Naive thymus-derived CD4-positive, alpha-beta T cell (primary cell): ENCODE results near the gene ARHGEF7. TPM values are rescaled to one million over a fixed set of nuclear protein-coding genes. Genes with fewer than 3 reads are reported as not detected.

Source experiments
- ATAC-seq: fragments of 150-1000 bp; cut with Tn5 transposase; 2 replicates; pipeline ENCODE4 v1.10.0; 2021; ENCODE audit warnings: mild to moderate bottlenecking, moderate library complexity
- CTCF ChIA-PET: fragments of 350-600 bp; sonication (Branson Sonifier 250); formaldehyde crosslinking; loops from one replicate; lab custom pipeline; 2021; ENCODE audit warnings: antibody characterized with exemption; lab: Charles Lee
- POLR2A ChIA-PET: fragments of 350-600 bp; sonication (Branson Sonifier 250); formaldehyde crosslinking; loops from one replicate; lab custom pipeline; 2021; ENCODE audit warnings: antibody characterized with exemption, inconsistent platforms; lab: Charles Lee
- DNase-seq, 9 donors: peaks; one replicate each; pipeline versions ENCODE4 v3.0.0 to v3.0.0-alpha.2; 2020 to 2022; ENCODE audit warnings: mixed read lengths in 1 of 9
- H3K27ac ChIP-seq: one replicate; pipeline ENCODE4 v1.7.0; 2013; ENCODE audit warnings: mild to moderate bottlenecking, low read depth, low read length, moderate library complexity
- H3K27me3 ChIP-seq, 2 donors: one replicate each; pipeline ENCODE4 v1.7.0; 2013; ENCODE audit warnings: low read length in 2 of 2, mild to moderate bottlenecking in 2 of 2, moderate library complexity in 2 of 2; ENCODE audit not compliant: control insufficient read depth in 2 of 2, insufficient read depth in 2 of 2
- H3K36me3 ChIP-seq, 3 experiments: 1 replicate in 2 of 3; 2 replicates in 1 of 3; pipeline ENCODE4 v1.7.0; 2013; ENCODE audit warnings: low read length in 3 of 3, mild to moderate bottlenecking in 3 of 3, moderate library complexity in 1 of 3; ENCODE audit not compliant: insufficient read depth in 3 of 3, control insufficient read depth in 2 of 3
- H3K4me1 ChIP-seq, 2 donors: one replicate each; pipeline ENCODE4 v1.7.0; 2013; ENCODE audit warnings: low read length in 2 of 2, mild to moderate bottlenecking in 2 of 2, moderate library complexity in 1 of 2; ENCODE audit not compliant: control insufficient read depth in 2 of 2, insufficient read depth in 2 of 2
- H3K4me3 ChIP-seq: 2 replicates; pipeline ENCODE4 v1.7.0; 2013; ENCODE audit warnings: mild to moderate bottlenecking, low read length
- H3K9me3 ChIP-seq, 3 experiments: 1 replicate in 2 of 3; 2 replicates in 1 of 3; pipeline ENCODE4 v1.7.0; 2013; ENCODE audit warnings: low read length in 3 of 3; ENCODE audit not compliant: control insufficient read depth in 2 of 3
- H3K27ac Mint-ChIP-seq, 9 donors: one replicate each; pipeline ENCODE4 v1.8.0; 2020 to 2022; ENCODE audit warnings: mixed read lengths in 9 of 9, mild to moderate bottlenecking in 8 of 9, moderate library complexity in 5 of 9, inconsistent platforms in 2 of 9
- H3K27me3 Mint-ChIP-seq, 5 donors: one replicate each; pipeline ENCODE4 v1.8.0; 2021 to 2022; ENCODE audit warnings: mixed read lengths in 5 of 5, mild to moderate bottlenecking in 1 of 5
- H3K36me3 Mint-ChIP-seq, 5 donors: one replicate each; pipeline ENCODE4 v1.8.0; 2020 to 2022; ENCODE audit warnings: mixed read lengths in 5 of 5, mild to moderate bottlenecking in 3 of 5, inconsistent platforms in 1 of 5
- H3K4me1 Mint-ChIP-seq, 7 donors: one replicate each; pipeline ENCODE4 v1.8.0; 2020 to 2022; ENCODE audit warnings: mixed read lengths in 7 of 7, mild to moderate bottlenecking in 3 of 7, inconsistent platforms in 1 of 7
- H3K4me3 Mint-ChIP-seq, 10 donors: one replicate each; pipeline ENCODE4 v1.8.0; 2020 to 2022; ENCODE audit warnings: mild to moderate bottlenecking in 10 of 10, mixed read lengths in 10 of 10, moderate library complexity in 6 of 10, inconsistent platforms in 2 of 10
- H3K9me3 Mint-ChIP-seq, 11 donors: one replicate each; pipeline ENCODE4 v1.8.0; 2020 to 2022; ENCODE audit warnings: mixed read lengths in 11 of 11, mild to moderate bottlenecking in 4 of 11, inconsistent platforms in 1 of 11, moderate library complexity in 1 of 11
- intact Hi-C, 2 donors: fragments of 100-400 bp; cut with micrococcal nuclease; formaldehyde crosslinking; loops; one replicate each; pipeline ENCODE4 v1.15.1; 2023
- polyA plus RNA-seq, 2 donors: library from polyadenylated mRNA; unstranded; fragments of 300-500 nt; fragmentation: Illumina TruSeq; gene quantifications; one replicate each; pipeline ENCODE4 v1.2.3, GENCODE V29; 2021
- total RNA-seq, 6 experiments: library from RNA in 5 of 6; stranded (reverse) in 5 of 6; gene quantifications; 1 replicate in 5 of 6; 2 replicates in 1 of 6; pipeline ENCODE4 v1.2.3 and lab custom pipeline; 2021 to 2026

The ARHGEF7 gene
- total and polyA plus RNA-seq, 7 experiments from 2014 or later: 10.0 to 84.0 (median 76.7) TPM

DNA sequence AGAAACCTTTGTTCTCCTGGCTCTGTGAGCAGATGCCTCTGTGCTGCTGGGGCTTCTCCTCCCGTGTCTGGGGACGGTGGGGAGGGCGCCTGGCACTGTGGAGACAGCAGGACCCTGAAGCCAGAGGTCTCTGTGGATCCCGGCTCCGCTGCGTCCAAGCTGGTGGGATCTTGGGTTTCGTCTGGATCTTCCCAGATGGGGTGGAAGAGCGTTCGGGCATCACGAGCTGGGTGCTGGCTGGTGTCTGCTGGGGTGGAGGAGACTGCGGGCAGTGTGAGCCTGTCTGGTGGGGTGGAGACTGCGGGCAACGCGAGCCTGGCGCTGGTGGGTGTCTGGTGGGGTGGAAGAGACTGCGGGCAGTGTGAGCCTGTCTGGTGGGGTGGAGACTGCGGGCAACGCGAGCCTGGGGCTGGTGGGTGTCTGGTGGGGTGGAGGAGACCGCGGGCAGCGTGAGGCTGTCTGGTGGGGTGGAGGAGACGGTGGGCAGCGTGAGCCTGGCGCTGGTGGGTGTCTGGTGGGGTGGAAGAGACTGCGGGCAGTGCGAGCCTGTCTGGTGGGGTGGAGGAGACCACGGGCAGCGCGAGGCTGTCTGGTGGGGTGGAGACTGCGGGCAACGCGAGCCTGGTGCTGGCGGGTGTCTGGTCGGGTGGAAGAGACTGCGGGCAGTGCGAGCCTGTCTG, 211.0 kb downstream of the ARHGEF7 start:
- no peaks in the 10 kb centered on the region for H3K4me1 ChIP-seq
- no peak overlapping the region for H3K4me3 Mint-ChIP-seq
- H3K27ac Mint-ChIP-seq: peak overlapping the region in 1 of 9 donors; percentile 3

DNA sequence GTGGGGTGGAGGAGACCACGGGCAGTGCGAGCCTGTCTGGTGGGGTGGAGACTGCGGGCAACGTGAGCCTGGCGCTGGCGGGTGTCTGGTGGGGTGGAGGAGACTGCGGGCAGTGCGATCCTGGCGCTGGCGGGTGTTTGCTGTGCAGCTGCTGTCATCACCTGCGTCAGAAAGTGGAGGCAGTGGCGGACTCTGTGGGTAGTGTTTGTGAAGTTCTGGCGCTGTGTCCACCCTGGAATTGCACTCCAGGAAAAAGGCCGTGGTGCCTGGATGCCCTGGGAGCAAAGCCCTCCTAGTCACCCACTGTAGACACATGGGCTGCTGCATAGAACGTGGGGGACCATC, 211.5 kb downstream of the ARHGEF7 start:
- H3K27ac ChIP-seq: no peak overlapping the region
- peaks cover 0 to 1% (median 0%) of the 10 kb centered on the region in 11 donors for H3K9me3 Mint-ChIP-seq
- peaks cover 0 to 17% (median 5%) of the 10 kb centered on the region in 5 donors for H3K36me3 Mint-ChIP-seq
- peaks cover 0 to 13% (median 5%) of the 10 kb centered on the region in 7 donors for H3K4me1 Mint-ChIP-seq
- H3K36me3 ChIP-seq: no peaks in the 10 kb centered on the region
- H3K27ac Mint-ChIP-seq: peak overlapping the region in 1 of 9 donors; percentile 59
- no peaks in the 10 kb centered on the region for H3K27me3 ChIP-seq
- H3K4me3 ChIP-seq: no peak overlapping the region
- no peaks in the 10 kb centered on the region for H3K27me3 Mint-ChIP-seq
- DNase-seq: no peak
- no peak for ATAC-seq
- ChIA-PET CTCF (no interaction called here), POLR2A (no interaction called here)
- no peak overlapping the region for H3K4me3 Mint-ChIP-seq
- intact Hi-C loops: no loop called here
- no peaks in the 10 kb centered on the region for H3K9me3 ChIP-seq
- no peaks in the 10 kb centered on the region for H3K4me1 ChIP-seq

More for the DNA sequence above, 211.0 kb downstream of the ARHGEF7 start:
- Mint-ChIP-seq H3K4me1 (peaks cover 0 to 13% (median 5%) of the 10 kb centered on the region in 7 donors), H3K9me3 (peaks cover 0 to 1% (median 0%) of the 10 kb centered on the region in 11 donors), H3K27me3 (no peaks in the 10 kb centered on the region), H3K36me3 (peaks cover 0 to 16% (median 5%) of the 10 kb centered on the region in 5 donors)
- ChIA-PET POLR2A (no interaction called here), CTCF (no interaction called here)
- Histone ChIP-seq H3K9me3 (no peaks in the 10 kb centered on the region), H3K27me3 (no peaks in the 10 kb centered on the region), H3K27ac (no peak overlapping the region), H3K36me3 (no peaks in the 10 kb centered on the region), H3K4me3 (no peak overlapping the region)
- intact Hi-C loops: no loop called here
- ATAC-seq: no peak
- no peak for DNase-seq

DNA sequence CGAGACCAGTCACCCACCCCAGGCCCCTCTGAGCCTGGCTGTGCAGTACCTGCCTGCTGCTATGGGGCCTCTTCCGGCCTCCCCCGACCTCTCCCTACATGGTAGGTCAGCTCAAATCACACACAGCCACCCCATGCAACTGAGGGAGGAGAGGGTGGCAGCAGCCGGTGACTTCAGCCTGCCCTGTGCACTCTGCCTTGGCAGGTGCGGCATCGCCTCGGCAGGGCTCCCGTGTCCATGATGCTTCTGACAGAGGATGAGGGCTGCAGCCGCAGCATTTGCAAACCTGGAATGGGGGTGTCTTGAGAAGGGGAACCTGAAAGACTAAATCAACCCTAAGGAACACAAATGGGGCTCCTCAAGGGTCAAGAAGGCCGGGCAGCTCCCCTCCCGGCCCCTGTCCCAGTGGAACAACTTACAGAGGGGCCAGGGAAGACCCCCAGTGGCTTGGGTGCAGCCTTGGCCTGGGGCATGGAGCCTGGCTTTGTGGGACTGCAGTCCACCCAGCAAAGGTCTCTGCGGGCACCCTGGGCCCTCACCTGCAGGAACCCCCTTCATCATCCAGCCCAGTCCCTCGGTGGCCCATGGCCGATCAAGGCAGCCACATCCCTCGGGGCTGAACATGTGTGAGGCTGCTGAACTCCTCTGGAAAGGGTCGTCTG, 212.0 kb downstream of the ARHGEF7 start:
- ATAC-seq: no peak
- Mint-ChIP-seq H3K27me3 (no peaks in the 10 kb centered on the region), H3K4me3 (no peak overlapping the region), H3K36me3 (peaks cover 0 to 21% (median 7%) of the 10 kb centered on the region in 5 donors), H3K27ac (no peak overlapping the region), H3K9me3 (peaks cover 0 to 4% (median 0%) of the 10 kb centered on the region in 11 donors), H3K4me1 (peaks cover 0 to 13% (median 5%) of the 10 kb centered on the region in 7 donors)
- no peaks in the 10 kb centered on the region for H3K9me3 ChIP-seq
- H3K4me1 ChIP-seq: no peaks in the 10 kb centered on the region
- H3K27me3 ChIP-seq: no peaks in the 10 kb centered on the region
- H3K27ac ChIP-seq: no peak overlapping the region
- H3K36me3 ChIP-seq: no peaks in the 10 kb centered on the region
- DNase-seq: no peak
- intact Hi-C loops: no loop called here
- H3K4me3 ChIP-seq: no peak overlapping the region
- ChIA-PET CTCF (no interaction called here), POLR2A (no interaction called here)

DNA sequence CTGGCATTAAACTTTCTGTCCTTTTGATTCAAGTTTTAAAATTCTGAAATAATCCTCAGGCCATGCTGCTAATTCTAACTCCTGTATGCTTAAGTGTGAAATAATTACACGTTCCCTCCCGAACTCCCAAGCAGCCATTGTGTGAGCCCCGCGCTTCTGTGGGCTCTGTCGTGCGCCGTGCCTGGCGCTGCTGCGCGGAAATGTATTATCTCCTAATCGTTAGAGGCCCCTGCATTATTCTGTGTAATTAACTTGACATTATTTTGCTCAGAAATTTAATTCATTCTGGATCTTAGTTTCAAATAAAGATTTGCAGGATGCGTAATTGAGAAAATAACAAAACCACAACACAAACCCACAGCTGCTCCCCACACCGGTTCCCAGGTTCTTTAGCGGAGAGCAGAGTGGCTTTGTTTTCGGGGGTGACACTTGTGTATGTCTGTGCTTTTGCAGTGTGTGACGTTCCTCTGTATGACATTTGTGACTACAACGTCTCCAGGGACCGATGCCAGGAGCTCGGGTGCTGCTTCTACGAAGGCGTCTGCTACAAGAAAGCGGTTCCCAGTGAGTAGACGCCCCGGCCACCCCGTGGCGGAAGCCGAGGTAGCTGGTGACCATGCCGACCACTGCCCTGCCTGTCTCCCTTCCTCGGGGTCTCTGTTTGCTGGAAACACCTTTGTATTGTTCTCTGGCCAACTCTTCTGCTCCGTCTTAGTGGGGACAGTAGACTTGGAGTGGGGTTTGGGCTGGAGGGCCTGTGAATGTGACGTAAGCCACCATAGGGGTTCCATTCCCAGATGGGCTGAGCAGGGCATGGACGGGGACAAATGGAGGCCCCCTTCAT, 212.8 kb downstream of the ARHGEF7 start:
- Histone ChIP-seq H3K36me3 (no peaks in the 10 kb centered on the region), H3K4me3 (no peak overlapping the region), H3K27ac (no peak overlapping the region), H3K4me1 (no peaks in the 10 kb centered on the region), H3K27me3 (no peaks in the 10 kb centered on the region), H3K9me3 (no peaks in the 10 kb centered on the region)
- peaks cover 0 to 10% (median 1%) of the 10 kb centered on the region in 11 donors for H3K9me3 Mint-ChIP-seq
- H3K27ac Mint-ChIP-seq: no peak overlapping the region
- DNase-seq (no peak), ATAC-seq (no peak)
- peaks cover under 1 to 27% (median 13%) of the 10 kb centered on the region in 5 donors for H3K36me3 Mint-ChIP-seq
- no peak overlapping the region for H3K4me3 Mint-ChIP-seq
- intact Hi-C loops: no loop called here
- no peaks in the 10 kb centered on the region for H3K27me3 Mint-ChIP-seq
- H3K4me1 Mint-ChIP-seq: peaks cover 0 to 13% (median 5%) of the 10 kb centered on the region in 7 donors
- POLR2A ChIA-PET: no interaction called here
- CTCF ChIA-PET: no interaction called here

DNA sequence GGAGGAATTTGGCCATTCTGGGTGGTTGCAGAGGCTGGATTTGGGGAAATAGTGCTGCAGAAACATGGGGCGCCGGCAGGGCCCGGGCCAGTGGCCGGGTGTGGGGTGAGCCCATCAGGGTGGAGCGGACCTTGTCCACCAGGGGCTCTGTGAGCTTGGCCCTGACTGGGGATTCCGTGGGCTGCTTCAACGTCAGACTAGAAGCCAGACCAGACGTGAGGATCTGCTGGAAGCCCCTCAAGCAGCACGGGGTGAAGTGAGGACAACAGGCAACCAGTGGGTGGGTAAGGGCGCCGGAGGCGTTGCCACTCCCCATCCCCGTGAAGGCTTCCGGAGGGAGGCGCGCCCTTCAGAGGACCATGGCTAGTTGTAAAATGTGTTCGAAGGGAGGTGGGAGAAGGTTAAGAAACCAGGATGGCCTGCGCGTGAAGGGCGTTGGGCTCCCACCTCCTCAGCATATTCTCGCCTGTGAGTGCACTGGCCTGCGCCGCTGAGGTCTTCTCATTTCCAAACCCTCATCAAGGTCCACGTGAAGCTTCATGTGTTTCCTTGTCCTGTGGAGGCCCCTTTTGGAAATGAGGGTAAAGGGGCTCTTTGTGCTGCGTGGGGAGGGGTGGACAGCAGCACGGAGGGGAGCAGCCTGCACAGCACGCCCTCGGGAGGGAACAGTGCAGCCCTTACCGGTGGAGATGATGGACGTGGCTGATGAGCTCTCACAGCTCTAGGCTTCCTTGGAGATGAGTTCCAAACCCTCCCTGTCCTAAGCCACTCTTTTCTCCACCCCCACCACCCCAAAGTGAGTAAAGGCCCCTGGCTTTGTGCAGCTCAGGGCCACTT, 213.7 kb downstream of the ARHGEF7 start:
- Mint-ChIP-seq H3K9me3 (peaks cover 0 to 18% (median 5%) of the 10 kb centered on the region in 11 donors), H3K4me3 (no peak overlapping the region), H3K27me3 (no peaks in the 10 kb centered on the region), H3K36me3 (peaks cover 1 to 35% (median 21%) of the 10 kb centered on the region in 5 donors), H3K4me1 (peaks cover 0 to 8% (median 4%) of the 10 kb centered on the region in 7 donors), H3K27ac (no peak overlapping the region)
- ATAC-seq (no peak), DNase-seq (no peak)
- POLR2A ChIA-PET: no interaction called here
- no peaks in the 10 kb centered on the region for H3K36me3 ChIP-seq
- H3K4me3 ChIP-seq: no peak overlapping the region
- H3K9me3 ChIP-seq: no peaks in the 10 kb centered on the region
- CTCF ChIA-PET: no interaction called here
- intact Hi-C loops: no loop called here
- H3K27ac ChIP-seq: no peak overlapping the region
- H3K4me1 ChIP-seq: no peaks in the 10 kb centered on the region
- no peaks in the 10 kb centered on the region for H3K27me3 ChIP-seq

DNA sequence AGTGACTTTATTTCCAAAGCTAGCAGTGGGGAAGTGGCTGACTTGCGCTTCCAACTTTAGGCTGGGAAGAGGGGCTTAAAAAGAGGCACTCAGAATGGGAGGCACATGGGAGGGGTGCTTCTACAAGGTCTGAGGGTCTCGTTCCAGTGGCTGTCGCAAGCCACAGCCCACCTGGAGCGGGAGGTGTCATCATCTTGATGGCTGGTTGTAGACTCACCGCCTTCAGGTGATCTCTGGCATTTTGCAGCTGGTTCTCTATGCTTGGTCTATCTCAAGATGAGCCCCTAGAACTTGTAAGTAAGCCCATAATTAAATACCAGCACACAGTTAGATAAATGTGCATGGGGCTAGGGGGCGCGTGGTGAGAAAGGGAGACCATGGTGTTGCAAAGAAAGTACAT, 214.5 kb downstream of the ARHGEF7 start:
- H3K4me3 Mint-ChIP-seq: no peak overlapping the region
- peaks cover 3 to 44% (median 28%) of the 10 kb centered on the region in 5 donors for H3K36me3 Mint-ChIP-seq
- H3K27ac Mint-ChIP-seq: no peak overlapping the region
- intact Hi-C loops: no loop called here
- Histone ChIP-seq H3K4me3 (no peak overlapping the region), H3K4me1 (no peaks in the 10 kb centered on the region), H3K27me3 (no peaks in the 10 kb centered on the region), H3K27ac (no peak overlapping the region), H3K9me3 (no peaks in the 10 kb centered on the region), H3K36me3 (no peaks in the 10 kb centered on the region)
- no peak for ATAC-seq
- CTCF ChIA-PET: no interaction called here
- no peaks in the 10 kb centered on the region for H3K27me3 Mint-ChIP-seq
- peaks cover 0 to 25% (median 9%) of the 10 kb centered on the region in 11 donors for H3K9me3 Mint-ChIP-seq
- POLR2A ChIA-PET: no interaction called here
- no peak for DNase-seq
- H3K4me1 Mint-ChIP-seq: peaks cover 0 to 4% (median 0%) of the 10 kb centered on the region in 7 donors
